ENCODE measurements around the gene BMP3. TPM values are rescaled to one million over a fixed set of nuclear protein-coding genes. Genes with fewer than 3 reads are reported as not detected.

BMP3 gene
- total and polyA plus RNA-seq, 10 of the 15 experiments (the other 5 are each of a cell fraction or from before 2014, with no cell fraction given), result 0.37 to 1.4 (median 0.88) TPM

GRCh38 chr4:81081156-81081555 lies 50.6 kb downstream of the BMP3 start:
- WGBS (ENCODE audit: insufficient coverage, insufficient replicate concordance, low lambda C conversion rate, missing lambda C conversion rate), result 25% methylated on average over 5 of the region's 5 CpGs
- CTCF ChIA-PET, result interaction anchor here (1.2 kb wide), 2 partner anchors 11 to 270 kb away, joined by 4 to 8 read pairs; no protein-coding TSS in a partner anchor
- RAD21 ChIA-PET (ENCODE audit: unreplicated experiment), result no interaction called here
- intact Hi-C loops (cut with micrococcal nuclease; ENCODE audit: unreplicated experiment), result no loop called here
- H3K27ac ChIP-seq (ENCODE audit: control insufficient read depth, insufficient read depth), result no peak overlapping the region
- H4K20me1 ChIP-seq (ENCODE audit: control insufficient read depth, insufficient read depth), result no peaks in the 10 kb centered on the region
- H3K9ac ChIP-seq (ENCODE audit: control insufficient read depth, insufficient read depth, low read length), result no peak overlapping the region
- no peaks in the 10 kb centered on the region; a peak in 1 of 4 replicates for H3K27me3 ChIP-seq (replicated peaks in 1 of 2; ENCODE audit: control insufficient read depth in 2 of 2, insufficient read depth in 2 of 2, low read length in 1 of 2)
- in situ Hi-C loops (cut with MboI), result no loop called here
- SMC1A ChIA-PET (ENCODE audit: uncharacterized antibody, unreplicated experiment), result interaction anchor here (0.9 to 1.1 kb wide), 2 partner anchors 21 to 718 kb away, joined by 3 to 4 read pairs; no protein-coding TSS in a partner anchor
- no peaks in the 10 kb centered on the region for H3K79me2 ChIP-seq (ENCODE audit: control insufficient read depth, insufficient read depth, low read length)
- H3K4me2 ChIP-seq (ENCODE audit: control insufficient read depth, insufficient read depth), result no peak overlapping the region
- no peaks in the 10 kb centered on the region for H3K4me1 ChIP-seq (ENCODE audit: control insufficient read depth, insufficient read depth, low read length)
- no peak overlapping the region for H3K4me3 ChIP-seq
- ATAC-seq, result no peak
- FAIRE-seq, result no peak
- POLR2A ChIA-PET, result no interaction called here
- H2AFZ ChIP-seq (ENCODE audit: control insufficient read depth, low read depth, low read length), result no peak overlapping the region
- TF ChIP-seq PAX8 (IDR thresholded peaks at IDR 0.05) (no peak), E2F8 (IDR thresholded peaks at IDR 0.05; ENCODE audit: low read depth, partially characterized antibody) (no peak), CBFB (IDR thresholded peaks at IDR 0.05; ENCODE audit: low read depth) (no peak), PML (IDR thresholded peaks at IDR 0.05; ENCODE audit: low read length) (no peak), ZNF217 (IDR thresholded peaks at IDR 0.05) (no peak), NRF1 (conservative IDR thresholded peaks at IDR 0.05; ENCODE audit: low read depth, low read length) (no peak), YBX1 (IDR thresholded peaks at IDR 0.05) (no peak), HSF1 (IDR thresholded peaks at IDR 0.05; ENCODE audit: low read depth, low read length) (no peak), IKZF1 (conservative IDR thresholded peaks at IDR 0.05) (no peak)
- H3K9me3 ChIP-seq (replicated peaks; ENCODE audit: control insufficient read depth, insufficient read depth, low read length), result no peaks in the 10 kb centered on the region
- no peaks in the 10 kb centered on the region for H3K36me3 ChIP-seq (ENCODE audit: control insufficient read depth in 2 of 2, insufficient read depth in 2 of 2, low read length in 1 of 2)
- no TSS peak for BruUV-seq (replicated peaks)
- no peak for DNase-seq (ENCODE audit: low read depth, low spot score)
